Mucosa of rectum (tissue), 2 donors: ENCODE data around the gene ANKRD35.
"Not testable (repeated sequence)": the region's sequence is repeated elsewhere in the genome, so short reads cannot be mapped to it uniquely, and the experiment has no call there.

ENCODE experiments used
- H3K27ac ChIP-seq, 2 donors: one replicate each; pipeline ENCODE4 v1.7.0; 2013; ENCODE audit warnings: inconsistent platforms in 2 of 2, low read depth in 2 of 2, low read length in 2 of 2
- H3K27me3 ChIP-seq, 2 donors: one replicate each; pipeline ENCODE4 v1.7.0; 2013; ENCODE audit warnings: low read length in 2 of 2; ENCODE audit not compliant: control insufficient read depth in 2 of 2, insufficient read depth in 2 of 2
- H3K36me3 ChIP-seq, 2 donors: one replicate each; pipeline ENCODE4 v1.7.0; 2013; ENCODE audit warnings: low read length in 2 of 2; ENCODE audit not compliant: control insufficient read depth in 2 of 2, insufficient read depth in 2 of 2
- H3K4me1 ChIP-seq, 2 donors: one replicate each; pipeline ENCODE4 v1.7.0; 2013; ENCODE audit warnings: low read length in 2 of 2, mild to moderate bottlenecking in 1 of 2; ENCODE audit not compliant: control insufficient read depth in 2 of 2, insufficient read depth in 2 of 2
- H3K4me3 ChIP-seq, 2 donors: one replicate each; pipeline ENCODE4 v1.7.0; 2013; ENCODE audit warnings: low read length in 2 of 2
- H3K9ac ChIP-seq, 2 donors: one replicate each; pipeline ENCODE4 v1.7.0; 2013; ENCODE audit warnings: low read length in 2 of 2, low read depth in 1 of 2, mild to moderate bottlenecking in 1 of 2
- H3K9me3 ChIP-seq, 2 donors: one replicate each; pipeline ENCODE4 v1.7.0; 2013; ENCODE audit warnings: low read length in 2 of 2; ENCODE audit not compliant: control insufficient read depth in 2 of 2
- donor health status: healthy.
- donor health status: Normal muscosa, but diverticular disease.

Gene ANKRD35, protein sequence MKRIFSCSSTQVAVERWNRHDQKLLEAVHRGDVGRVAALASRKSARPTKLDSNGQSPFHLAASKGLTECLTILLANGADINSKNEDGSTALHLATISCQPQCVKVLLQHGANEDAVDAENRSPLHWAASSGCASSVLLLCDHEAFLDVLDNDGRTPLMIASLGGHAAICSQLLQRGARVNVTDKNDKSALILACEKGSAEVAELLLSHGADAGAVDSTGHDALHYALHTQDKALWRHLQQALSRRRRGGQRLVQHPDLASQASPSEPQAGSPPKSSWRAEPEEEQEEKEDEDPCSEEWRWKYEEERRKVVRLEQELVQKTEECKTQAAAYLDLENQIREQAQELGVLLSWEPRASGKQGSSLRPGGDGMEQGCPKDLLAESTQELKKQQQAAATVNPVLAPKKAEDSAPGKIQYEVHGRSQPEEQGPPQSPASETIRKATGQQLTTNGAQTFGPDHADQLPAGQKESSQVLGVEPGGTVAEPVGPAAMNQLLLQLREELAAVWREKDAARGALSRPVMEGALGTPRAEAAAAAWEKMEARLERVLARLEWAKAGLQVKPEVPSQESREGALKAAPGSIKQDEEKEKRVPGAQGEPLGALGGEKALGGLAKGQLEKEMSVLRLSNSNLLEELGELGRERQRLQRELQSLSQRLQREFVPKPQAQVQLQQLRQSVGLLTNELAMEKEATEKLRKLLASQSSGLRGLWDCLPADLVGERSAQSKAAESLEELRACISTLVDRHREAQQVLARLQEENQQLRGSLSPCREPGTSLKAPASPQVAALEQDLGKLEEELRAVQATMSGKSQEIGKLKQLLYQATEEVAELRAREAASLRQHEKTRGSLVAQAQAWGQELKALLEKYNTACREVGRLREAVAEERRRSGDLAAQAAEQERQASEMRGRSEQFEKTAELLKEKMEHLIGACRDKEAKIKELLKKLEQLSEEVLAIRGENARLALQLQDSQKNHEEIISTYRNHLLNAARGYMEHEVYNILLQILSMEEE

DNA sequence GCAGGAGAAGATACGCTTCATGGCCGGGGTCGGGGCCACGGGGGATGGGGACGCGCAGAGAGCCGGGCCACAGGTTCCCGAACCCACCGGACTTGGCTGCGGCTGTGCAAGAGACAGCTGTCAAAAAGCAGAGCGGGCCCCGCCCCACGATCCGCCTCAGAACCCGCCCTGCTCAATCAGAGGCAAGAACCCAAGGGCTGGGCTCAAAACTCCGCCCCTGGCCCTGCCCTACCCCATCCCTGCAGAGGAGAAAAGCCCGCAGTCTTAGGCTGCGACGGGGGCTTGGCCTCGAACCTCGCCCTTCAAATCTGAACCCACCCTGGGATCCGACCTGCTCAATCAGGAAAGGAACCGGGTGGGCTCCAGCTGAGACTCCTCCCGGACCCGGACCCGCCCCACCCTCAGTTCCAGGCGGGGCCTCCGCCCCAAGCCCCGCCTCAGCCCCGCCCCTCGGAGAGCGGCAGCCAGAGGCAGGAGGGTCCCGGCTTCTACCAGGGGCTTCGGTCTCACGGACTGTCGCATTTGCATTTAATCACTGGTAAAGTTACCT is at the start of gene ANKRD35:
ANKRD35 (minus strand) TSS at position 129 of the 550 bp plus-strand sequence; CDS start at position 21, 108 bp downstream.
- Histone ChIP-seq H3K4me3 (peak within 1 kb of the TSS; percentile 68 to 80), H3K27me3 (peaks cover 12 to 18% of the 10 kb centered on the region in 2 donors), H3K9me3 (no peaks in the 10 kb centered on the region), H3K9ac (no peak within 1 kb of the TSS), H3K4me1 (peaks cover 3 to 5% of the 10 kb centered on the region in 2 donors), H3K27ac (no peak within 1 kb of the TSS), H3K36me3 (no peaks in the 10 kb centered on the region)

- H3K9ac ChIP-seq, H3K27ac ChIP-seq, H3K36me3 ChIP-seq, H3K4me1 ChIP-seq, H3K9me3 ChIP-seq, H3K27me3 ChIP-seq, H3K4me3 ChIP-seq: not testable (repeated sequence)
Measured at GRCh38 chr1:145932522-145933009, 46.9 kb upstream of the ANKRD35 start.

DNA sequence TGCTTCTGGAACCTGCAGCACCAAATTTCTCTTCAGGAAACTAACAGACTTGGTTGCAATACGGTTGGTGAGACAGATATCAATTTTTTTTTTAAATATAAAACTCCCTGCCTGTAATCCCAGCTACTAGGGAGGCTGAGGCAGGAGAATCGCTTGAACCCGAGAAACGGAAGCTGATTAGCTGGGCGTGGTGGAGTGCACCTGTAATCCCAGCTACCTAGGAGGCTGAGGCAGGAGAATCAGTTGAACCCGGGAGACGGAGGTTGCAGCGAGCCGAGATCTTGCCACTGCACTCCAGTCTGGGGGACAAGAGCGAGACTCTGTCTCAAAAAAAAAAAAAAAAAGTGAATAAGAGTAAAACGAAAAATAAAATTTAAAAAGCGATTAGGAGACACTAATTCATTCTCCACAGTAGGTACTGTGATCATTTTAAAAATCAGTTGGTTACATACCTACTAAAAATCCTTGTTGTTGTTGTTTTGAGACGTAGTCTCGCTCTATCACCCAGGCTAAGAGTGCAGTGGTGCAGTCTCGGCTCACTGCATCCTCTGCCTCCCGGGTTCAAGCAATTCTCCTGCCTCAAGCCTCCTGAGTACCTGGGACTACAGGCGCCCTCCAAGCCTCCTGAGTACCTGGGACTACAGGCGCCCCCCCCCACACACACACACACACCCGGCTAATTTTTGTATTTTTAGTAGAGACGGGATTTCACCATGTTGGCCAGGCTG is 42.4 kb upstream of the ANKRD35 start:
- peak overlapping the region; percentile 81 to 84 for H3K9ac ChIP-seq
- H3K27ac ChIP-seq = peak overlapping the region; percentile 88 to 90
- peak overlapping the region; percentile 71 to 97 for H3K4me3 ChIP-seq
- H3K4me1 ChIP-seq = peaks cover 9 to 14% of the 10 kb centered on the region in 2 donors
- no peaks in the 10 kb centered on the region for H3K9me3 ChIP-seq
- H3K36me3 ChIP-seq = peaks cover 7 to 10% of the 10 kb centered on the region in 2 donors
- H3K27me3 ChIP-seq = no peaks in the 10 kb centered on the region

DNA sequence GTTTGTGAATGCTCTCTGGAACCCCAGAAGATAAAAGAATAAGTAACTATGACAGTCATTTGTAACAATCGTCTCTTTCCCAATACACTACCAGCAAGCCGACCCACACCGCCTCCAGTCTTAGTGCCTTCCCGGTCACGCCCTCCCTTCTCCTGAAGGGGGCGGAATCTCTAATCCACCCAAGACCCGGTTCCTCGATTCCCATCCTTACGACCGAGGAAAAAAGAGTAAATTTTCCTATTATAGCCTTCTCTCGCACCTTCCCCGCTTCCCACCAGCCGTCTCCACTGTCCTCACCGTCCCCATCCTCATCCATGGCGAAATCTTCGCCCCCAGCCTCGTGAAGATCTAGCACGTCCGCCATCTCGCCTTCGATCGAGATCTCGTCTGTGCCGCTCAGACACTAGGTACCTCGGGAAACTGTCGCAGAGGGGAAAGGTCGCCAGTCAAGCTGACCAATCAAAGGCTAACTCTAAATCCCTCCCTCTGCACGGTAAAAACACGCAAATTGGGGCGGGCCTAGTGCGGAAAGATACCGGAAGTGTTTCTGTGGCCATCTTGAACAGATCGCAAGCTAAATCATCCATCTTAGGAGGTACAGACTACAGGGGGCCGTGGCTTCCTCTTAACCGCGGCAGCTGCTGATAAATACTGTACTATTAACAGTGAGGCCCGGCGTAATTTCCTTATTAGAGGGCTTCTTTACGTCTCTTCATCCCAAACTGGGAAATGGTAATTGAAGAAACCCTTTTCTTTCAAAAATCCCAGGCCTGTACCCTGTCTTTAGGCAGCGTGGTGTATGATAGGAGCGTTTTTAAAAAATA is 41.6 kb upstream of the ANKRD35 start, which contains the start of gene RBM8A:
RBM8A (minus strand) TSS at position 422 of the 824 bp plus-strand sequence; CDS start at position 364, 58 bp downstream.
- Histone ChIP-seq H3K9me3 (no peaks in the 10 kb centered on the region), H3K27ac (peak within 1 kb of the TSS; percentile 88 to 90), H3K27me3 (no peaks in the 10 kb centered on the region), H3K9ac (peak within 1 kb of the TSS; percentile 81 to 84), H3K4me1 (peaks cover 9 to 14% of the 10 kb centered on the region in 2 donors), H3K4me3 (peak within 1 kb of the TSS; percentile 71 to 97), H3K36me3 (peaks cover 7 to 10% of the 10 kb centered on the region in 2 donors)

GRCh38 chr1:145926686-145927062 is 41.0 kb upstream of the ANKRD35 start:
- Histone ChIP-seq H3K4me1 (peaks cover 9 to 14% of the 10 kb centered on the region in 2 donors), H3K27me3 (no peaks in the 10 kb centered on the region), H3K4me3 (peak overlapping the region; percentile 71 to 97), H3K36me3 (peaks cover 7 to 10% of the 10 kb centered on the region in 2 donors), H3K27ac (peak overlapping the region; percentile 88 to 90), H3K9ac (peak overlapping the region; percentile 81 to 84), H3K9me3 (no peaks in the 10 kb centered on the region)

DNA sequence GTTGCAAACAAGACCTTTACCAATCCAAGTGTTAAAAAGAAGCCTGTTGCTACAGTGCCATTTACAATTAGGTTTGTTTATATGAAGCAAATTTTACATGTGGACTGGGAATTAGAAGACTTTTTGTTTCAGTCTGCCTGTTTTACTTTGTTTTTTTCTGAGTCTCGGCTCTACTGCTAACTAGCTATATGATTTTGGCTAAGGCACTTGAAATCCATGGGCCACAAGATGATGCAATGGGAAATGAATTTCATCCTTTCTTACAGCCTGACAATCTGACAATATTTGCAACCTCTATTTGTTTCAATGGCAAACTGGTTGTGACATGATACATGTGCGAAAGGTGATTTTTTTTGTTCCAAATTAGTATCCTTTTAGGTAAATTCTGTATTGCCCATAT is 36.6 kb upstream of the ANKRD35 start:
- Histone ChIP-seq H3K36me3 (peaks cover 7 to 10% of the 10 kb centered on the region in 2 donors), H3K9ac (no peak overlapping the region), H3K9me3 (no peaks in the 10 kb centered on the region), H3K27ac (no peak overlapping the region), H3K4me3 (no peak overlapping the region), H3K4me1 (peaks cover 28 to 31% of the 10 kb centered on the region in 2 donors), H3K27me3 (no peaks in the 10 kb centered on the region)

GRCh38 chr1:145920297-145920696 is 34.6 kb upstream of the ANKRD35 start:
- H3K36me3 ChIP-seq, H3K9me3 ChIP-seq, H3K9ac ChIP-seq, H3K27me3 ChIP-seq, H3K4me3 ChIP-seq, H3K27ac ChIP-seq: not testable (repeated sequence)
- peaks cover 20 to 22% of the 10 kb centered on the region in 2 donors for H3K4me1 ChIP-seq

- H3K4me1 ChIP-seq = peaks cover 20 to 22% of the 10 kb centered on the region in 2 donors
- H3K27ac ChIP-seq = peak overlapping the region; percentile 90 to 94
- H3K27me3 ChIP-seq = no peaks in the 10 kb centered on the region
- peak overlapping the region; percentile 88 to 98 for H3K4me3 ChIP-seq
- no peaks in the 10 kb centered on the region for H3K9me3 ChIP-seq
- peaks cover 0 to 14% of the 10 kb centered on the region in 2 donors for H3K36me3 ChIP-seq
- peak overlapping the region; percentile 83 to 85 for H3K9ac ChIP-seq
Measured at GRCh38 chr1:145918992-145919939, 33.6 kb upstream of the ANKRD35 start.
